OCI-LY3 (cell line): ENCODE measurements around the gene HOXA11.

Experiments
- CTCF ChIP-seq: fragments of 200-600, 300-600 bp; sonication (generic); IDR thresholded peaks from 2 replicates; pipeline ENCODE4 v1.5.1; 2014; ENCODE audit warnings: antibody characterized with exemption, low read length, low read depth
- EZH2phosphoT487 ChIP-seq: fragments of 200-600 bp; shearing (Covaris generic); IDR thresholded peaks from 2 replicates; pipeline ENCODE4 v1.6.1; 2018; ENCODE audit warnings: antibody characterized with exemption, mixed run types, low read depth

GRCh38 chr7:27172823-27173510 is 12.1 kb downstream of the HOXA11 start:
- TF ChIP-seq CTCF (no peak), EZH2phosphoT487 (no peak)
